Type B pancreatic cell (in vitro differentiated cells): Measurements from ENCODE around the gene AIMP2. TPM values are rescaled to one million over a fixed set of nuclear protein-coding genes. Genes with fewer than 3 reads are reported as not detected.
"Not testable (repeated sequence)": the region's sequence is repeated elsewhere in the genome, so short reads cannot be mapped to it uniquely, and the experiment has no call there.

Source experiments
- DNase-seq: peaks from one replicate; pipeline ENCODE4 v3.0.0; 2021; ENCODE audit warnings: mixed read lengths; ENCODE audit not compliant: unreplicated experiment; ENCODE audit errors: extremely low spot score
- H3K27ac Mint-ChIP-seq: 2 replicates; pipeline ENCODE4 v1.8.0; 2021; ENCODE audit warnings: mild to moderate bottlenecking, mixed read lengths
- H3K27me3 Mint-ChIP-seq: 2 replicates; pipeline ENCODE4 v1.8.0; 2021; ENCODE audit warnings: mixed read lengths
- H3K36me3 Mint-ChIP-seq: 2 replicates; pipeline ENCODE4 v1.8.0; 2021; ENCODE audit warnings: mixed read lengths
- H3K4me1 Mint-ChIP-seq: one replicate; pipeline ENCODE4 v1.8.0; 2021; ENCODE audit warnings: mixed read lengths; ENCODE audit not compliant: unreplicated experiment
- H3K4me3 Mint-ChIP-seq: 2 replicates; pipeline ENCODE4 v1.8.0; 2021; ENCODE audit warnings: mild to moderate bottlenecking, mixed read lengths
- H3K9me3 Mint-ChIP-seq: 2 replicates; pipeline ENCODE4 v1.8.0; 2021; ENCODE audit warnings: mixed read lengths
- long read RNA-seq: library from polyadenylated mRNA; unstranded; transcript quantifications from one replicate; pipeline ENCODE4 v2.0.0, GENCODE V29; 2020
- total RNA-seq: library from RNA; stranded (reverse); gene quantifications from 2 replicates; pipeline ENCODE4 v1.2.1, GENCODE V29; 2021; ENCODE audit warnings: low replicate concordance
- TF ChIP-seq, protein P1 (sequence below): fragments of 200-600 bp; sonication (generic); conservative IDR thresholded peaks from 2 replicates; pipeline ENCODE4 v1.5.0; 2021; ENCODE audit warnings: antibody characterized with exemption, mild to moderate bottlenecking

The AIMP2 gene
- total RNA-seq: 40.2 and 40.5 TPM in 2 replicates
- long read RNA-seq, transcript AIMP2-202 (3 exons, 860 nt): minor isoform, 6 of 163 reads
- long read RNA-seq, transcript AIMP2-201 (4 exons, 1,225 nt): major isoform, 146 of 163 reads
- long read RNA-seq, partial matches to known transcripts: 2 of 163 reads
- long read RNA-seq, other reads (novel, unspliced or antisense): 8 of 163 reads

DNA sequence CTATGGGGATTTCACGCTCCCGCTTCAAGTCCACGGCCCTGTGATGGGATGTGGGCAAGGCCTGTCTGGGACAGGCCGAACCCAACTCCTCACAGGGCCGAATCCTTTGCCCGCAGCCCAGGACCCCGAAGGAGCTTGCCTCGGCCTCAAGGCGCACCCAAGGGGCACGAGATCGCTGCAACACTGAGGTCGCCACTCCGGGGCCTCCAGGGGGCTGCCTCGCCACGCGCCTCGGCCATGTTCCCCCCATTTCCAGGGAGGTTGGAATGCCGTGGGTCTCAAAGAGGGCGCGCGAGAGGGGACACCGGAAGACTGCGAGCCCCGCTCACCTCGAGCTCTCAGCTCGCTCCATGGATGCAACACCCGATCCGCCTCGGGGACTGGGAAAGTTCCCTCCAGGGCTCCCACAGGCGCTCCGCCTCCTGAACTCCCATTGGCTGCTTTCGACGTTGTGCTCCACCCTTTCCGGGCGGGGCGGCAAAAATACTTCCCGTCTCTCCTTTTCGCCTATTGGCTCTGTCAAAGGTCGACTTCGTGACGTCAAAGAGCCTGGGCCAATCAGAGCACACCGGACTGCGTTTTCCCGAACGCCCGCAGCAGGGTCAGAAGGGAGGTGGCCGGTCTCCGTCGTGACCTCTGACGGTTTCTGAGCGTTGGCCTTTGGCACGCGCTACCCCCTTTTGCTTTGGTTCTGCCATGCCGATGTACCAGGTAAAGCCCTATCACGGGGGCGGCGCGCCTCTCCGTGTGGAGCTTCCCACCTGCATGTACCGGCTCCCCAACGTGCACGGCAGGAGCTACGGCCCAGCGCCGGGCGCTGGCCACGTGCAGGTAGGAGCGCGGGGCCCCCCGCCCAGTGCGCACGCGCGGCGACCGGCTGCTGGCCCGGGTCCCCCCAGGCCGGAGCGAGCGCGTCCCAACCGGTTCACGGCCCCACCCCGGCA is at the start of gene AIMP2, which contains the start of gene PMS2:
Gene AIMP2 (plus strand): TSS at position 605 of the 944 bp plus-strand sequence. CDS start 92 bp downstream, at position 697.
Gene PMS2 (minus strand): TSS at position 382 of the 944 bp plus-strand sequence. CDS start 30 bp downstream, at position 352.
- no peaks in the 10 kb centered on the region for H3K27me3 Mint-ChIP-seq
- H3K4me1 Mint-ChIP-seq: peaks cover 33% of the 10 kb centered on the region
- peak within 1 kb of the TSS; percentile 97 for H3K27ac Mint-ChIP-seq
- TF ChIP-seq, protein P1, sequence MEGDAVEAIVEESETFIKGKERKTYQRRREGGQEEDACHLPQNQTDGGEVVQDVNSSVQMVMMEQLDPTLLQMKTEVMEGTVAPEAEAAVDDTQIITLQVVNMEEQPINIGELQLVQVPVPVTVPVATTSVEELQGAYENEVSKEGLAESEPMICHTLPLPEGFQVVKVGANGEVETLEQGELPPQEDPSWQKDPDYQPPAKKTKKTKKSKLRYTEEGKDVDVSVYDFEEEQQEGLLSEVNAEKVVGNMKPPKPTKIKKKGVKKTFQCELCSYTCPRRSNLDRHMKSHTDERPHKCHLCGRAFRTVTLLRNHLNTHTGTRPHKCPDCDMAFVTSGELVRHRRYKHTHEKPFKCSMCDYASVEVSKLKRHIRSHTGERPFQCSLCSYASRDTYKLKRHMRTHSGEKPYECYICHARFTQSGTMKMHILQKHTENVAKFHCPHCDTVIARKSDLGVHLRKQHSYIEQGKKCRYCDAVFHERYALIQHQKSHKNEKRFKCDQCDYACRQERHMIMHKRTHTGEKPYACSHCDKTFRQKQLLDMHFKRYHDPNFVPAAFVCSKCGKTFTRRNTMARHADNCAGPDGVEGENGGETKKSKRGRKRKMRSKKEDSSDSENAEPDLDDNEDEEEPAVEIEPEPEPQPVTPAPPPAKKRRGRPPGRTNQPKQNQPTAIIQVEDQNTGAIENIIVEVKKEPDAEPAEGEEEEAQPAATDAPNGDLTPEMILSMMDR: peak; percentile 21
- H3K36me3 Mint-ChIP-seq: peaks cover 14% of the 10 kb centered on the region
- DNase-seq: peak; percentile 98
- H3K9me3 Mint-ChIP-seq: no peaks in the 10 kb centered on the region
- peak within 1 kb of the TSS; percentile 95 for H3K4me3 Mint-ChIP-seq

DNA sequence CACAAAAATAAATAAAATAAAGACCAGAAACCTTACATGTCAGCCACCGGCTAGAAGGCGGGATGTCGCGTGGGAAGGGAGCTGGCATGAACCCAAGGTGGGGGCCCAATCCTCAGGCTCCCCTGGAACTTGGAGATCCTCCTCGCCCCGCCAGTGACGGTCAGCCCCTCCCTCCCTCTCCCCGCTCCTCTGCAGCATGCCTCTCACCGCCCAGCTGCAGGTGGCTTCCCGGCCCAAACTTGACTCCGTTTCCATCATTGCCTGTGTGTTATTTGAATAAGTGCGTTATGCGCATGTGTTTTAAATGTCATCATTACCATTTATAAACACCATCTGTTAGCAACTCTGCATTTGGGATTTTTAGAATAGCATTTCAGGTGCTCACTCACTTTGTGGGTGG is 45.9 kb upstream of the AIMP2 start:
- H3K36me3 Mint-ChIP-seq, DNase-seq, H3K4me1 Mint-ChIP-seq, H3K9me3 Mint-ChIP-seq, H3K27ac Mint-ChIP-seq, H3K4me3 Mint-ChIP-seq, H3K27me3 Mint-ChIP-seq: not testable (repeated sequence)

DNA sequence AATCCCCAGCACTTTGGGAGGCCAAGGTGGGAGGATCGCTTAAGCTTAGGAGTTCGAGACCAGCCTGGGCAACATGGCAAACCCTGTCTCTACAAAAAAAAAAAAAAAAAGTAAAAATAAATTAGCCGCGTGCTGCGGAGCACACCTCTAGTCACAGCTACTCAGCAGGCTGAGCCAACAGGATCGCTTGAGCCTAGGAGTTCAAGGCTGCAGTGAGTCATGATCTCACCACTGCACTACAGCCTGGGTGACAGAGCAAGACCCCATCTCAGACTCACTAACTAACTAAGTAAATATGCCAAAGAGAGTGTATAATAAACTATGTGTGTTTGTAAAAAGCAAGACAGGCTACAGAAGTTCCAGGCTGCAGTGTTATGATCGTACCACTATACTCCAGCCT is 45.3 kb upstream of the AIMP2 start:
- not testable (repeated sequence) for H3K36me3 Mint-ChIP-seq, H3K4me3 Mint-ChIP-seq, DNase-seq, H3K4me1 Mint-ChIP-seq, H3K9me3 Mint-ChIP-seq, H3K27ac Mint-ChIP-seq, H3K27me3 Mint-ChIP-seq

DNA sequence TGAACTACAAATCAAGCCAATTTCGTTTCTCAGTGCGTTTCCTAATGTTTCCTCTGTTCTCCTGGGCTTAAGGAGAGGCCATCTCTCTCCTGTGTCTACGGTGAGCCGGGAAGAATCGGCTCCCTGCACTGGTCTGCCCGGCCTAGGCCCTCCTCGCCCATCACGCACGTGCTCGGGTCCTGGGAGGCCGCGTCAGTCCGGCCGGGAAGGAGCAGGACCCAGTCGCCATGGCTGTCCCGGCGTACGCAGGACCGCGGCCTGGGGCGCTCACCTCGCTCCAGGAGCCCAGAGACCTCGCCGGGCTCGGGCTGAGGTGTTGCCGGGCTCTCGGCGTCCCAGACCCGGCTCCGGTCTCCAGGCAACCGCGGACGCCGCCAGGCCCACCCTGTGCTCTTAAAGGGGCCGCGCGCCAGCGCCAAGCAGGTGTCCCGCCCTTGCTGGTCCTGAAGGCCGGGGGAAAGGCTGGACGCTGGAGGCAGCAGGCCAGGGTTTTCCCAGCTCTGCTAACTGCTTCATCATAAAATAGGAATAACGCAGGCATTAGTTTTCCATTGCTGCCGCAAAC is 38.6 kb upstream of the AIMP2 start, which contains the start of gene RSPH10B:
Gene RSPH10B (minus strand): TSS at position 343 of the 565 bp plus-strand sequence. CDS start 3,573 bp downstream, outside the sequence.
- DNase-seq, H3K27me3 Mint-ChIP-seq, H3K9me3 Mint-ChIP-seq, H3K4me1 Mint-ChIP-seq, H3K36me3 Mint-ChIP-seq, H3K27ac Mint-ChIP-seq, H3K4me3 Mint-ChIP-seq: not testable (repeated sequence)

DNA sequence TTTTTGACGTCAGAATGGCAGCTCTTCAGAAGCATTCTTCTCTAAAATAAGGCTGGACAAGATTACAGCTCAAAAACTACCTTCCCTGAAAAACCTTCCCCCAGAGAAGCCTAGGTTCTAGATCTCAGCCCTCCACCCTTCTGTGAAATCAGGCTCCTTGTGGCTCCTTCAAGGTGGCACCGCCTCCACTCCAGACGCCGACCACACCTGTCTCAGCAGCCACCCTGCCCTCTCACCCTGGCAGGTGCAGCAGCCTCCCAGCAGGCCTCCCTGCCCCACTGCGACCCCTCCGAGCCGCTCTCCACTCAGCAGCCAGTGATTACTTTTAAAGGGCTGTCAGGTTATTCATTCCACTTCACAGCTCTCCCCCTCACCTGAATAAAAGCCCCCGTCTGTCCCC is 35.5 kb upstream of the AIMP2 start:
- not testable (repeated sequence) for H3K27me3 Mint-ChIP-seq, H3K36me3 Mint-ChIP-seq, H3K9me3 Mint-ChIP-seq, H3K27ac Mint-ChIP-seq, H3K4me1 Mint-ChIP-seq, DNase-seq, H3K4me3 Mint-ChIP-seq

DNA sequence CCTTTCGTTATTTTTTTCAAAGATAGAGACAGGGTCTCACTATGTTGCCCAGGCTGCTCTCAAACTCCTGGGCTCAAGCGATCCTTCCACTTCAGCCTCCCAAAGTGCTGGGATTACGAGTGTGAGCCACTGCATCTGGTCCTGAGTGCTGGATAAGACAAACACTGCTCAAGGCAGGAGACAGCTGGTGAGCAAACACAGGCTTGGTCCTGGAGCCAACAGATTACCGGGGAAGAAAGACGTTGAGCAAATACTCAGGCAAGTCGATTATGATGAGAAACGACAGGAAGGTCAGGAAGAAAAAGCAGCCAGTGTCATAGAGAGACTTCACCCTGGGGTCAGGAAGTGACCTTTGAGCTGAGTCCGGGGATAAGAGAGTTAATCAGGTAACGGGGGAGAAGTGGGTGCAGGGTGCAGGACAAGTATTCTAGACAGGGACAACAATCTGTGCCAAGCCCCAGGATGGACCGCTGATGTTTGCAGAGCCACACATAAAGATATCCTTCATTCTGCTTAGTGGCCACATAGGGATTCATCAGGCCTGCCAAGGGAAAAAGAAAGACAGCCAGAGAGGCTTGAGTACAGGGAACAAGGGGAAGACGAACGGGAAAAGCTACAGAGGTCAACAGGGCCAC is 29.3 kb upstream of the AIMP2 start:
- H3K27ac Mint-ChIP-seq, H3K27me3 Mint-ChIP-seq, DNase-seq, H3K4me1 Mint-ChIP-seq, H3K9me3 Mint-ChIP-seq, H3K4me3 Mint-ChIP-seq, H3K36me3 Mint-ChIP-seq: not testable (repeated sequence)

DNA sequence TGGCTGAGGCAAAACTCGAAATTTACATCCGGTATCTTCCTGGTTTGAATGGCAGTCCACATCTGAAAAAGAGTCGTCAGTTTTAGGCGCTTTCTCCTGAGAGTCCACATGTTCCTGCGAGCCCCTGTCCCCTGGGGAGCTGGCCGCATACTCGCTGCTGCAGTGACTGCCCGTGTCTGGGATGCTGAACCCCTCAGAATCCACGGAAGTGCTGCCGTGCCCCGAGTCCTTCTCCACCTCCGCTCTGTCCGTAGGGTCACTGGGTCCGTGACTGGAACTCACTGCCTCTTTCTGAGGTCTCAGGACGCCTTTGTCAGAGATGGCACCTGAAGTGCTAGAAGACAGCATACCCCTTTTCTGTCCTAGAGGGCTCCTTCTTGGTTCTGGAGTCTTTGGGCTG is 22.0 kb upstream of the AIMP2 start:
- H3K9me3 Mint-ChIP-seq, DNase-seq, H3K27me3 Mint-ChIP-seq, H3K4me1 Mint-ChIP-seq, H3K27ac Mint-ChIP-seq, H3K4me3 Mint-ChIP-seq: not testable (repeated sequence)
- peaks cover 12% of the 10 kb centered on the region for H3K36me3 Mint-ChIP-seq

DNA sequence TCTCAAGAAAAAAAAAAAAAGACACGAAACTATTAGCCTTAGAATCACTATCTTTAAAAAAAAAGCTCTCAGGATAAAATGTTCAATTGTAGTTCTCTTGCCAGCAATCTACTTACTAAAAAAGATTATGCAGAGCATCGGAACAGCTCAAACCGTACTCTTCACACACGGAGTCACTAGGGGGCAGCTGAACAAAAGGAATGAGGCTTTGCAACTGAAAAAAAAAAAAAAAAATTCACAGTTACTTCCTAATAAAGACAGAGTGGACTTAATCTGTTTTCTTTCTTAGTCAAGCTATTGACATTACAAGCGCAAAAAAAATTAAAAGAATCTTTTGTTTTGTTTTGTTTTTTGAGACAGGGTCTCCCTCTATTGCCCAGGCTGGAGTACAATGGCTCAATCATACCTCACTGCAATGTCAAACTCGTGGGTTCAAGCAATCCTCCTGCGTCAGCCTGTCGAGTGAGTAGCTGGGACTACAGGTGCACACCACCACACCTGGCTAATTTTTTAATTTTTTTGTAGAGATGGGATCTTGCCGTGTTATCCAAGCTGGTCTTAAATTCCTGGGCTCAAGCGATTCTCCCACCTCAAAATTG is 11.8 kb upstream of the AIMP2 start:
- H3K4me1 Mint-ChIP-seq: peaks cover 10% of the 10 kb centered on the region
- peaks cover 15% of the 10 kb centered on the region for H3K36me3 Mint-ChIP-seq
- peak overlapping the region; percentile 91 for H3K27ac Mint-ChIP-seq
- H3K4me3 Mint-ChIP-seq: no peak overlapping the region
- TF ChIP-seq, protein P1: peak; percentile 76
- no peak for DNase-seq
- H3K27me3 Mint-ChIP-seq: no peaks in the 10 kb centered on the region
- H3K9me3 Mint-ChIP-seq: no peaks in the 10 kb centered on the region
